SU-DHL-6 (cell line): ENCODE measurements around the gene PKIB.

Experiments
- EZH2phosphoT487 ChIP-seq: fragments of 200-600 bp; sonication (generic), shearing (Covaris generic); conservative IDR thresholded peaks from 2 replicates; pipeline ENCODE4 v1.6.1; 2018; ENCODE audit warnings: mild to moderate bottlenecking, antibody characterized with exemption, low read length, moderate library complexity, mixed read lengths
- TF ChIP-seq, protein P1 (sequence below): fragments of 200-600 bp; sonication (generic); IDR thresholded peaks from one replicate; pipeline ENCODE4 v1.5.1; 2017; ENCODE audit warnings: antibody characterized with exemption, mild to moderate bottlenecking, low read length, moderate library complexity; ENCODE audit not compliant: insufficient read depth, poor library complexity, severe bottlenecking

- TF ChIP-seq, protein P1, sequence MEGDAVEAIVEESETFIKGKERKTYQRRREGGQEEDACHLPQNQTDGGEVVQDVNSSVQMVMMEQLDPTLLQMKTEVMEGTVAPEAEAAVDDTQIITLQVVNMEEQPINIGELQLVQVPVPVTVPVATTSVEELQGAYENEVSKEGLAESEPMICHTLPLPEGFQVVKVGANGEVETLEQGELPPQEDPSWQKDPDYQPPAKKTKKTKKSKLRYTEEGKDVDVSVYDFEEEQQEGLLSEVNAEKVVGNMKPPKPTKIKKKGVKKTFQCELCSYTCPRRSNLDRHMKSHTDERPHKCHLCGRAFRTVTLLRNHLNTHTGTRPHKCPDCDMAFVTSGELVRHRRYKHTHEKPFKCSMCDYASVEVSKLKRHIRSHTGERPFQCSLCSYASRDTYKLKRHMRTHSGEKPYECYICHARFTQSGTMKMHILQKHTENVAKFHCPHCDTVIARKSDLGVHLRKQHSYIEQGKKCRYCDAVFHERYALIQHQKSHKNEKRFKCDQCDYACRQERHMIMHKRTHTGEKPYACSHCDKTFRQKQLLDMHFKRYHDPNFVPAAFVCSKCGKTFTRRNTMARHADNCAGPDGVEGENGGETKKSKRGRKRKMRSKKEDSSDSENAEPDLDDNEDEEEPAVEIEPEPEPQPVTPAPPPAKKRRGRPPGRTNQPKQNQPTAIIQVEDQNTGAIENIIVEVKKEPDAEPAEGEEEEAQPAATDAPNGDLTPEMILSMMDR, result no peak
- TF ChIP-seq EZH2phosphoT487, result no peak
These were observed 85.9 kb downstream of the PKIB start for GRCh38 chr6:122696079-122696478.
